ENCODE results near the gene CDK2AP2. TPM values are rescaled to one million over a fixed set of nuclear protein-coding genes. Genes with fewer than 3 reads are reported as not detected.

CDK2AP2 gene
- total RNA-seq, 4 donors from 2014 or later: 29.1 to 69.3 (median 53.9) TPM

DNA sequence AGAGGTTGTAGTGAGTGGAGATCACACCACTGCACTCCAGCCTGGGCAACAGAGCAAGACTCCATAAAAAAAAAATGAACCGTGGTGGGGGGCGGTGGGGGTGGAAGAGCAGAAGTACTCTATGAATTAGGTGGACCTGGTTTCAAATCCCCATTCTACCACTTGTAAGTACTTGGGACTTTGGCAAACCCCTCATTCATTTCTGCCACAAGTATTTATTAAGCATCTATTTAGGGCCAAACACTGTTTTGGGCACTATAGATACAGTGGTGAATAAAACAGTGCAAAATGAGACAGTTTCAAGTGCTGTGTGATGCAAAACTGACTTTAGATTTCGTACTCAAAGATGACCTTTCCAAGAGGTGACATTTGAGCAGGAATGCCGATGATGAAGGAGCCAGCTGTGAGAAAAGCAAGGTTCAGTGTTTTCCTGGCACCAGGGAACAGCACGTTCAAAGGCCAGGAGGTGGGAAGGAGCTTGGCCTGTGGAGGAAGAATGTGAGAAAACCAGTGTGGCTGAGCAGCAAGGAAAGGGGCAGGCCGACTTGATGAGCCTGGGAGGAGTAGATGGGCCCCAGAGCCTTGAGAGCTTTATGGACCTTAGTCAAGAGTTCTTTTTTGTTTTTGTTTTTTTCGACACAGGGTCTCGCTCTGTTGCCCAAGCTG lies 37.5 kb downstream of the CDK2AP2 start:
- no peak overlapping the region for H3K27ac ChIP-seq
- H3K9me3 ChIP-seq: no peaks in the 10 kb centered on the region
- H3K4me1 ChIP-seq: peaks cover 0 to 40% (median 15%) of the 10 kb centered on the region in 3 donors
- no peak for TF ChIP-seq EP300 (IDR thresholded peaks at IDR 0.05)
- no peak for TF ChIP-seq POLR2A (IDR thresholded peaks at IDR 0.05)
- TF ChIP-seq POLR2AphosphoS5 (IDR thresholded peaks at IDR 0.05): no peak
- TF ChIP-seq, protein P1, sequence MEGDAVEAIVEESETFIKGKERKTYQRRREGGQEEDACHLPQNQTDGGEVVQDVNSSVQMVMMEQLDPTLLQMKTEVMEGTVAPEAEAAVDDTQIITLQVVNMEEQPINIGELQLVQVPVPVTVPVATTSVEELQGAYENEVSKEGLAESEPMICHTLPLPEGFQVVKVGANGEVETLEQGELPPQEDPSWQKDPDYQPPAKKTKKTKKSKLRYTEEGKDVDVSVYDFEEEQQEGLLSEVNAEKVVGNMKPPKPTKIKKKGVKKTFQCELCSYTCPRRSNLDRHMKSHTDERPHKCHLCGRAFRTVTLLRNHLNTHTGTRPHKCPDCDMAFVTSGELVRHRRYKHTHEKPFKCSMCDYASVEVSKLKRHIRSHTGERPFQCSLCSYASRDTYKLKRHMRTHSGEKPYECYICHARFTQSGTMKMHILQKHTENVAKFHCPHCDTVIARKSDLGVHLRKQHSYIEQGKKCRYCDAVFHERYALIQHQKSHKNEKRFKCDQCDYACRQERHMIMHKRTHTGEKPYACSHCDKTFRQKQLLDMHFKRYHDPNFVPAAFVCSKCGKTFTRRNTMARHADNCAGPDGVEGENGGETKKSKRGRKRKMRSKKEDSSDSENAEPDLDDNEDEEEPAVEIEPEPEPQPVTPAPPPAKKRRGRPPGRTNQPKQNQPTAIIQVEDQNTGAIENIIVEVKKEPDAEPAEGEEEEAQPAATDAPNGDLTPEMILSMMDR (IDR thresholded peaks at IDR 0.05): no peak
- peaks cover 0 to 4% of the 10 kb centered on the region in 2 donors for H3K36me3 ChIP-seq
- no peaks in the 10 kb centered on the region for H3K27me3 ChIP-seq
- 57 to 72% methylated on average over 5 to 8 of the region's 8 CpGs for WGBS, 2 donors (ENCODE audit: low coverage in 1 of 2)
- no peak for ATAC-seq
- no peak overlapping the region for H3K4me3 ChIP-seq

DNA sequence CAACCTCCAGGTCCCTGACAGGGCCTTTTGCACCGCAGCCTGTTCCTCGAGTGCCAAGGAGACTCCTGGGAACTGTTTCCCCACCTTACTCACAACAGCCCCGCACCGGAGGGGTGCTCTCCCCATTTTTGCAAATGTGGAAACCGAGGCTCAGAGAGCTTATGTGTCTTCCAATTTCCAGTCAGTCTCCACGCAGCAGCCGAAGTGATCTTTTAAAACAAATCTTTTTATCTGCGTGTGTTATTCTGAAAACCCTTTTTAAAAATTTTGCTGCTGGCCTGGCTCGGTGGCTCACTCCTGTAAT lies 38.5 kb downstream of the CDK2AP2 start:
- Histone ChIP-seq H3K4me3 (peak overlapping the region; percentile 61 to 84), H3K4me1 (peaks cover 0 to 51% (median 15%) of the 10 kb centered on the region in 3 donors), H3K36me3 (peaks cover 0 to 4% of the 10 kb centered on the region in 2 donors), H3K27ac (peak overlapping the region; percentile 77 to 90 (median 88)), H3K9me3 (no peaks in the 10 kb centered on the region), H3K27me3 (no peaks in the 10 kb centered on the region)
- TF ChIP-seq POLR2A (IDR thresholded peaks at IDR 0.05): no peak
- TF ChIP-seq POLR2AphosphoS5 (IDR thresholded peaks at IDR 0.05): no peak
- TF ChIP-seq, protein P1 (IDR thresholded peaks at IDR 0.05): no peak
- 0 to 4% methylated on average over 2 to 8 of the region's 9 CpGs for WGBS, 2 donors (ENCODE audit: low coverage in 1 of 2)
- ATAC-seq: no peak

DNA sequence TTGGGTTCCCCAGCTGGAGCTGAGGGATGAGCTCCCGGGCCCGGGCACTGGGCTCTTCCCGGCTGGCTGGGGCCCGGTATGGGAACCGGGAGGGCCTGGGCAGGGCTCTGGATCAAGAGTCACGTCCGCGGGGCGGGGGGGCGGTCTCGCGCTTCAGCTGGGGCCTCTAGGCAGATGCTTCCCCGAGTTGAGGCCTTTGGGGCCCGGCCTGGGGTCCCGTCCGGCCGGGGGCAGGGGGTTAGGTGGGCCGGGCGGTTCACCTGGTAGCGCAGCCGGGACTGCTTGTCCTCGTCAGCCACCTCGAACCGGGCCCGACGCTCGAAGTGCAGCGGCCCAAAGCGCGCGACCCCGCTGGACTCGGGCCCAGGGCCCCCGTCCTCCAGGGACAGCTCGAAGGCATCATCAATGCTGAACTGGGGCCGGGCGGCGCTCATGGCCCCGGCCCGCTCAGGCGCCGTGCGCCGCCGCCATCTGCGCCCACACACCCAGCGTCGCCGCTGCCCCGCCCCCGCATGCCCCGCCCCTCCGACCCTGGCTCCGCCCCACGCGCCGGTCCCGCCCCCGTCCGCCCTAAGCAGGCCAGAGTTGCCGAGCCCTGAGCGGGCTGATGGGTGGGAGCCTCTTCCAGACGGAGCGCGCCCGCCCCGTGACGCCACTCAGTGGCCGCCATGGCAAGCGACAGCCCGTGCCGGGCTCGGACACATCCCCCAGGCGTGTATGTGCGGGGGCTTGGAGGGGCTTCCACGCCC lies 39.0 kb downstream of the CDK2AP2 start, which contains the start of gene TMEM134:
Gene TMEM134 (minus strand): TSS at position 493 of the 749 bp plus-strand sequence. CDS start 59 bp downstream, at position 434.
- H3K4me1 ChIP-seq: peaks cover 0 to 56% (median 19%) of the 10 kb centered on the region in 3 donors
- H3K36me3 ChIP-seq: peaks cover 0 to 4% of the 10 kb centered on the region in 2 donors
- peak within 1 kb of the TSS; percentile 61 to 84 for H3K4me3 ChIP-seq
- TF ChIP-seq EP300 (IDR thresholded peaks at IDR 0.05) (no peak), POLR2AphosphoS5 (IDR thresholded peaks at IDR 0.05) (peak; percentile 89), POLR2A (IDR thresholded peaks at IDR 0.05) (peak; percentile 81 to 94)
- TF ChIP-seq, protein P1 (IDR thresholded peaks at IDR 0.05): peak in 3 of 4 experiments; percentile 49 to 71 (median 60)
- peak; percentile 93 for ATAC-seq
- no peaks in the 10 kb centered on the region for H3K27me3 ChIP-seq
- H3K27ac ChIP-seq: peak within 1 kb of the TSS; percentile 77 to 90 (median 88)
- no peaks in the 10 kb centered on the region for H3K9me3 ChIP-seq
- no CpG with 5 or more reads among the region's 76 CpGs for WGBS, 2 donors (ENCODE audit: low coverage in 1 of 2)

DNA sequence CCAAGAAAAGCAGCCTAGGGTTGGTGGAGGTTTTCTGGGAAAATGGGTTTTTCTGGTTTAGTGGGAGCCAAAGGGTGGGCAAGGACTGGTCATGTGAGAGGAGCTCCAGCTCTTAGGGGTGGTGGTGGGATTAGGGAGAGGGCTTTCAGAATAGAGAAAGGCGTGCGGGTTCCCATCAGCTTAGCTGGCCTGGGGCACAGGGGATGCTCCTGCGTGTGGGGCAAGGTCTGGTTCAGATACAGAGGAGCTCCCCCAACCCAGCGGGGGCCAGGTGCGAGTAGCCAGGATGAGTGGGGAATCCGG lies 39.6 kb downstream of the CDK2AP2 start:
- Histone ChIP-seq H3K36me3 (peaks cover 0 to 4% of the 10 kb centered on the region in 2 donors), H3K27me3 (no peaks in the 10 kb centered on the region), H3K4me3 (peak overlapping the region; percentile 61 to 84), H3K4me1 (peaks cover 0 to 60% (median 23%) of the 10 kb centered on the region in 3 donors), H3K27ac (peak overlapping the region; percentile 16 to 90 (median 88)), H3K9me3 (no peaks in the 10 kb centered on the region)
- ATAC-seq: no peak
- TF ChIP-seq, protein P1 (IDR thresholded peaks at IDR 0.05): no peak
- TF ChIP-seq POLR2AphosphoS5 (IDR thresholded peaks at IDR 0.05) (no peak), POLR2A (IDR thresholded peaks at IDR 0.05) (no peak), EP300 (IDR thresholded peaks at IDR 0.05) (no peak)
- 7% methylated on average over 3 of the region's 6 CpGs; no CpG with 5 or more reads in 1 of the 2 donors for WGBS, 2 donors (ENCODE audit: low coverage in 1 of 2)
